Activated naive CD4-positive, alpha-beta T cell treated with anti-CD3 and anti-CD28 coated beads, Interleukin-2, amount 50 U/mL, for 16 hours (primary cell): ENCODE measurements around the gene CCDC154.

Source experiments
- DNase-seq: peaks from one replicate; pipeline ENCODE4 v3.0.0-alpha.2; 2020

CCDC154 gene

DNA sequence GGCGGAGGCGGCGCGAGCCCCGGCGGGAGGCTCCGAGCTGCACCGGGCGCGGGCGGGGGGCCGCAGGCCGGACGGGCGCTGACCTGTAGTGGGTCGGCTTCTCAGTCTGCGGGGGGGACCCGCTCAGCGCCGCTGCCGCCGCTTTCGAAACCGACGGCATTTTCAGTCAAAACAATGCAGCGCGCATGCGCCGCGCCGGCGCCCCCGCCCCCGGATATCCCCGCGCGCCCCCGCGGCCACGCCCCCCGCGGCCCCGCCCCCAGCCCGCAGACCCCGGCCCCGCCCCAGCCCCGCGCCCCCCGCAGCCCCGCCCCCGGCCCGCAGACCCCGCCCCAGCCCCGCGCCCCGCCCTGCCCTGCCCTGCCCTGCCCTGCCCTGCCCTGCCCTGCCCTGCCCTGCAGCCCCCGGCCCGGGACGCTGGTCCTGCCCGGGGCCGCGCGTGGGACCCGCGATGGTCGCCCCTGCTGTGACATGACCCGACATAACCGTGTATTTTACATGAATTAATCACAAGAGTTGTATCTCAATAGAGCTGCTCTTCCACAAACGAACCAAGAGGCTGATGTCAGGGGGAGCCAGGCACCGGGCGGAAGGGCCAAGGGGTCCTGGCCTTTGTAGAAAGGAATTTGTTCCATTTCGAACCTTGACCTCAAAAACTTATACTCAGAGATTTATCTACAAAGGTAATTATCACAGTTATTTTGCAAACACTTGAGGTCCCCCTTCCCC lies 29.7 kb downstream of the CCDC154 start, which contains the start of gene UNKL:
TSS of gene UNKL (minus strand) at position 173 of the 729 bp plus-strand sequence. CDS start at position 160, 13 bp downstream.
- DNase-seq: peak; percentile 83

DNA sequence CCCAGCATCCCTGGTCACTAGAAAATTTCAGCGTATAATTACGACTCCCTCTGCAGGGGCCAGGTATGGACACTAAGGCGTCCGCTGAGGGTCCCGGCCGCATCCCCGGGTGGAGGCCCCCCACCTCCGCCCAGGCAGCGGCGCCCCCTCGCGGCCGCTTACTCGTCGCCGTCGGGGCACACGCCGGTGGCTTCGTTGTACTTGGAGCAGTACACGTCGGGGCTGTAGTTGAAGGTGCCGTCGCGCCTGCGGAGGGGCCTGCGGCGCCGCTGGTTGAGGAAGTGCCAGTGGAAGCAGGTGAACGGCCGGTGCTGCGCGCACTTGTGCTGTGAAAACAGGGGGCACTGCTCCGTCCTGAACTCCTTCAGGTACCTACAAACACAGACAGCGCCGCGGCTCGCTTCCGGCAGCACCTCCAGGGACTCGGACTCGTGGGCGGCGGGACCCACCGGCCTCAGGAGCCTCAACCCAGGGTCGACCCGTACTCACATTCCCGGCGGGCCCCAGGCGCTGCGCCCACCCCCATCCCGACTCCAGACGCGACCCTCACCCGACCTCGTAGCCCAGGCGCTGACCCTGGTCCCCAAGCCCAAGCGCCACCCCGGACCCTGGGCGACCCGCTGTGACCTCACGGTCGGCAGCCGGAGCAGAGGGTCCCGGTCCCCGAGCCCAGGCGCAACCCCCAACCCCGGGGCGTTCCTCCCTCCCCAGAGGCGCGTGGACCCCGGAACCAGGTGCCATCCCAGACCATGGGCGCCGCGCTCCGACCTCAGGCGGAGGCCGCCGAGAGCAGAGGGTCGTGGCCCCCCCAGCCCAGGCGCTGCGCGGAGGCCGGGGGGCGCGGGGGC lies 30.4 kb downstream of the CCDC154 start:
- DNase-seq: peak; percentile 71

DNA sequence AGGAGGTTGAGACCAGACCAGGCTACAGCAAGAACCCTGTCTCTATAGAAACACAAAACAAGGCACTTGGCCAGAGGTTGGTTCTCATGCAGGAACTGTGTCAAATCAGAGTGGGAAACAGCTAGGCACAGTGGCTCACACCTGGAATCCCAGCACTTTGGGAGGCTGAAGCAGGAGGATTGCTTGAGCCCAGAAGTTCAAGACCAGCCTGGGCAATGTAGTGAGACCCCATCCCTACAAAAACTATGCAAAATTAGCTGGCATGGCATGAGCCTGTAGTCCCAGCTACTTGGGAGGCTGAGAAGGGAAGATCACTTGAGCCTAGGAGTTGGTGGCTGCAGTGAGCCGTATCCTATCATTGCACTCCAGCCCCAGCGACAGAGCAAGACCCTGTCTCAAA lies 31.5 kb downstream of the CCDC154 start:
- DNase-seq: no peak

DNA sequence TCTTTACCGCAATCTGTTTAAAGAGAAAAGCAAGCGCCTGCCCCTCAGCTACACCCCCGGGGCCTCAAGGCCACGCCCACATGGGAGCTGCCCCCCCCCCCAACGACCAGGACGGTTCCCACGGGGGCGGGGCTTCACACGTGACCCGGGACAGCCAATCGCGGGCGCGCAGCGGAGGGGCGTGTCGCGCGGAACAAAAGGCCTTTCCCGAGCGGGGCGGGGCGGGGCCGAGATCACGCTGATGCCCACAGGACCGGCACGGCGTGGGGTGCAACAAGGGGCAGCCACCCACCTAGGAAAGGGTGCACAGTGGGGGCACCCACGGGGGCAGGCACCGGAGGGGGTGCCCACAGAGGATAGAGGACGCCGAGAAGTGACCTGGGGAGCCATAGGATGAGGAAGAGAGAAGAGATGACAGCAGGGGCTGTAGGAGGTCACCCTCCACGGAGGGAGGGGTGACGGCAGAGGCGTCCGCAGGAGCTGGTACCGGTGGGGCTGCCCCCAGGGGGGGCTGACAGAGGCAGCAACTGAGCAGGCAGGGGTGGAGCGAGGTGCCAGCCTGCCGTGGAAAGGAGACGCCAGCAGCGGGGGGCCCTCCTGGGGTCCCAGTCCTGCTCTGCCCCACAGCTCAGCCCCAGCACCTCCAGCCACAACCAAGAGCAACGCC lies 36.1 kb downstream of the CCDC154 start:
- DNase-seq: peak; percentile 96

DNA sequence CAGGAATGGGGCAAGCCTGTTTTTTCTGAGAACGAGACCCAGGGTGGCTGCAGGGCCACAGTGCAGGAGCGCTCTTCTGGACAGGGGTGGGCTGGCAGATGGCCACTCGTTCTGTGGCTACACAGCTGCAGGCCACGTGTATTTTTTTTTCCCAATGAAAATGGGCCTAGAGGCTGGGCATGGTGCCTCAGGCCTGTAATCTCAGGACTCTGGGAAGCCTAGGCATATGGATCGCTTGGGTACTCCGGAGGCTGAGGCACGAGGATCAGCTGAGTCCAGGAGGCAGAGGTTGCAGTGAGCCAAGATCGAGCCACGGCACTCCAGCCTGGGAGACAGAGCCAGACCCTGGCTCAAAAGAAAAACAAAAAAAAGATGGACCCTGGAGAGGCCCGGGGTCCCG lies 36.6 kb downstream of the CCDC154 start:
- DNase-seq: no peak

DNA sequence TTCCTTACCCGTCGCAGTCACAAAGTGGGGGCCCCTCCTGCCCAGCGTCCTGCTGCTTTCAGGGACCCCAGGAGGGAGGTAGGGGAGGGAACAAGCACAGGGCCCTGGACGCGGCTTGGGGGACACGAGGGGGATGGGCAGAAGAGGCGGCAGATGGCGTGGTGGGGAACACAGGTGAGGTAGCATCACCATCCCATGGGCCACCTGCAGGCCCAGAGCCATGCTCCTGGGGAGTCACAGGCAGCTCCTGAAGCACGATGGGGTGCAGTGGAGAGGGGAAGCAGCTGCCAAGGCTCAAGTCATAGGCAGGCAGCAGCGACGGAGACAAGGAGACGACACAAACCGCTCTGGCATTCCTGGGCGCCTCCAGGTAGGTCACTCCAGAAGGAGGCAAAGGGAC lies 40.6 kb downstream of the CCDC154 start:
- DNase-seq: no peak

DNA sequence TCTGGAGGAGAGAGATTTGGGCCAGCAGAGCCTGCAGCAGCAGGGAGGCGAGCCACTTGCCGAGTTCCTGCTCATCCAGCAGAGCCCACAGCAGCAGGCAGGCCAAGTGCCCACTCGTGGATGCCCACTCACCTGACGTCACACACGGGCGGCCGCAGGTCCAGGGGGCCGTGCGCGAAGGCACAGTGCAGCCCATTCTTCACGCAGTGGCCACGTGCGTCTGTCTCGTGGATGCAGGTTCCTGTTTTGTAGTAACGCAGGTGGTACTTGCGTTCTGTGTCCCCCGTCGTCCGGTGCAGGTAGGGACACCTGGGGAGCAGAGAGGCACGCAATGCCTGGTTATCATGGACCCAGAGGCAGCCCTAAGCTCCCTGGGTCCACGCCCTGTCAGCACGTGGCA lies 41.3 kb downstream of the CCDC154 start:
- DNase-seq: no peak

DNA sequence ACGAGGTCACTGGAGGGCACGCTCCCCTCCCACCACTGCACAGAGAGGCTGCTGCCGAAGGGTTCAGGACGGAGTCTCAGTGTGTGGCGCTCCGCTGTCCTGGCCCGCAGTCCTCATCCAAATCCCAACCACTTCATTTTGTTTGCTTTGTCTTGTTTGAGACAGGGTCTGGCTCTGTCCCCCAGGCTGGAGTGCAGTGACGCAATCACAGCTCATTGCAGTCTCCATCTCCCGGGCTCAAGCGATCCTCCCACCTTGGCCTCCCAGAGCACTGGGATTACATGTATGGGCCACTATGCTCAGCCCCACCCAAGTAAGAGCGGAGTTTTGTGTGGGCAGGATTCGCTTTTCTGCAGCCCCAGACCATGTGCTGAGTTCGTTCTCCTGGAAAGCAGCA lies 42.6 kb downstream of the CCDC154 start:
- no peak for DNase-seq

DNA sequence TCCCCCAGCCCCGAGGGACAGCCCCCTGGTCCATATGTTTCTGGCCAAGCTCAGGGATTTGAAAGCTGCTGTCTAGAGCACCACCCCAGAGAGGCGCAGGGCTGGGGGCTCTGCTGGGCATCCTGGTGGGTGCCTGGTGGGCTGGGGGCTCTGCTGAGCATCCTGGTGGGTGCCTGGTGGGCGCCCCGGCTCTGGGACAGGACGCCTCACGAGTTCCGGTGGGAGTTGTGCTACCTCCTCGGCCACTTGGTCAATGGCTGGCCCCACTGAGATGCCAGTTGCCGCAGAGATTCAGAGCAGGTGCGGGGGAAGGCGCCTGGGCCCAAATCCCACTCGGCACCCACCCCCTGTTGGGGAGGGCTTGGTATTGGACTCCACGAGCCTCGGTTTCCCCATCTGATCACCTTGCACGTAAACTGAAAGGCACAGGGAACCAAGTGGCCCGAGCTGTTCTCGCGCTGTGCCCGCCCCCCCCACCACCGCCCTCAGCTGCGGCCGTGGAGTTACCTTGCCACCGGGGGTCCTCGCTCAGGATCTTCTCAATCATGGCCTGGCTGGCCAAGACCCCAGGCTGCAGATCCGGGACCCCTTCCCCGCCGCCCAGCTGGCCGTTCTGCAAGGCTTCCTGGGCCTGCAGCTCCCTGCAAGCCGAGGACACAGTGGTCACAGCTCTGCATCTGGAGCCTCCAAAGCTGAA lies 43.1 kb downstream of the CCDC154 start:
- no peak for DNase-seq

DNA sequence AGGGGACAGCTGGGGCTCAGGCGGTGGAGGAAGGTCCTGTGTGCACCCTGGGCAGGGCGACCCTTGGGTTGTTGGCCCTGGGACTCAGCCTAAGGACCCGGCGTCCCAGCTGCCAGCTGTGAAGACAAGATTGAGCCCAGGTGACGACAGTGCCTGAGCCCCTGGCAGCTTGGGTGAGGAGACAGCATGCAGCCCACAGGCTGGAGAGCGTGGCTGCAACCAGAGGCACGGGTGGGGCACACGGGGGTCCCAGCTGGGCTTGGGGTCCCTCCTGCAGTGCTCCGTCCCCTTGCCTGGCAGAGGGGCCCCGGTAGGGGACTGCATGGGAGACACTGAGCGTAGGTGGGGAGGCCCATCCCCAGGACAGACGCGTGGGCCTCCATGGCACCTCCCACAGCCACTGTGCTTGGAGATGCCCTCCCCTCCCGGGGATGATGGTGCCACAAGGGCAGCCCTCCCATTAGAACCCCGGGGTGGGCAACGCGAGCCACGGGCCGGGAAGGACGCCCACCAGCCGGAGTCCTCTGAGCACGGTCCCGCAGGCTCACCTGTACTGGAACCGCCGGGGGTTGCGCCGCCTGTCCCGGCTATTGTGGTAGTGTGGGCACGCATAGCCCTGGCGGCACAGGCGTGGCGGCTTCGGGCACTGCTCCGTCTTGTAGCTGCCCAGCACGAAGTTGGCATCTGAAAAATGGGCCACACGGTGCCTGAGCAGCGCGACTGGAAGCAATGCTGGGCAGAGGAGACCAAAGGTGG lies 45.4 kb downstream of the CCDC154 start:
- no peak for DNase-seq

DNA sequence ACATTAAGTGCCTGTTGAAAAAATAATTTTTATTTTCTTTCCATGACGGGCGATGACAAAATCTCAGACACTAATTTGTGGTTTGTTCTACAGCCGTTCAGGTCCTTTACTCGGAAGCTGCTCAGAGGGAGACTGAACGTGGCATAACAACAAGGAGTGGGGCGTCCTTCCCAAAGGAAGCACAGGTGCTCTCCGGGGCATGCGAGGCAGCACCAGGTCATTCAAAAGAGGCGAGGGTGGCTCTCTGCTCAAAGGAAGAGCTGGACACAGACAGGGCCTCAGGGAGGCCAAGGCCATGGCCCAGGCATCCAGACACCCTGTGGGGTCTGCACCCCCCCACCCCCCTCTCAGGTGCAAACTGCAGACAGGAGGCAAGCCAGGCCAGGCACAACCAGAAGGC lies 46.0 kb downstream of the CCDC154 start:
- no peak for DNase-seq

DNA sequence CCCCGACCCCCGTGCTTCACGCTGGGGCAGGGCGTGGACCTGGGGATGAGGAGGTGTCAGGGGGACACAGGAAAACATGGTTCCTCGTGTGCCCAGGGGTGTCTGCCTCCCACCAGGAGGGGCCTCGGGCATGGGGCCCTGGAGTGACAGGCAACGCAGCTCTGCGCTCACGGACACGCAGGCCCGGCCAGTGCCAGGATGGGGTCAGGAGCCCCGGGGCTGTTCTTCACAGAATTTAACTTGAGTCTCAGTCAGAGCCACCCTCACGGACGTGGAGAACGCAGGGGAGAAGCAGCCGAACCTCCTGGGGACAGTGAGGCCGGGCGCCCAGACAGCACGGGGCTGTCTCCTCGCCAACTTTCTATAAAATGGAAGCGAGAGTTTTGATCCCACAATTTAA lies 46.6 kb downstream of the CCDC154 start:
- no peak for DNase-seq

DNA sequence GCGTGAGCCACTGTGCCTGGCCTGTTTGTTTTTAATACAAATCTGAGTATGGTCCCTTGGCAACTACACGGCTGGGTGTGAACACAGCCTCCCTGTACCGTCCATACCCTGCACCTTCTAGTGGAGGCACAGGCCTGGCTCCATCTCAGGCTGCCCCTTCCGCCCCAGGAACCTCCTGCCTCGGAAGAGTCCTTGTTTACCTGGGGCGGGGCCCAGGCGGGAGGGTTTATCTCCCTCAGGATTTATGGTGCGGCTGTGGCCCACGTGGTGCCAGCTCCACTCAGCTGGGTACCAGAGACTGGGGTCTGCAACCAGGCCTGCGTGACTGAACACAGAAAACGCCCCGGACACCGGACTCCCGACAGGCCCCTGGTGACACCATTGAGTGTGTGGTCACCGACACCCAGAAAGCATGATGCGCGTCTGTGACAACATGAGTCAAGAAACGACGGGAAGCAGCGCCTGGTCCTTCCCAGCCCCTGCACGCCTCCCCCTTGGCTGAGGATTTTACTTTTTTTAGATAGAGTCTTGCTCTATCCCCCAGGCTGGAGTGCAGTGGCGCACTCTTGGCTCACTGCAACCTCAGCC lies 48.8 kb downstream of the CCDC154 start:
- DNase-seq: no peak

DNA sequence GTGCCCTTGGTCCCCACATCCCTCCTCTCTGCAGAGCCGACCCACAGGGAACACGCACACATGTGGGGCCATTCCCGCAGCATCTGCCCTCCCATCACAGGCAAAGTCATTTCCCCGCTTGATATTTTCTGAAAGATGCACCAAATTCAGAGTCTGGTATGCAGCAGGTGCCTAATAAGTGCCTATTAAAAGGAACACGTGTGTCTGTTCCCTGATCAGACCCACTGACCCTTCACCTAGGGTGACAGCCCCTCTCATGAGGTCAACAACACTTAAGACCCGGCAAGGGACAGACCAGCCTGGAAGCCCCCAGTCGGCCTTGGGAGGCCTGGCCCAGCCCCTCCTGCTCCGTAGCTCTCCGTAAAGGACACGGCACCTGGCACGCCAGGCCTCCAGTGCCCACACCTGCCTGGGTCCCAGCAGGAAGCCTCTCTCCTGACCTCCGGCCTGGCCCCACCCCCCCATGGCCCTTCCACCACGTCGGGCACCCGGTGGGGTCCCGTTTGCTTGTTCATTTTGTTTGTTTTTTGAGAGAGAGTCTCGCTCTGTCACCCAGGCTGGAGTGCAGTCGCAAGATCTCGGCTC lies 49.9 kb downstream of the CCDC154 start:
- no peak for DNase-seq

DNA sequence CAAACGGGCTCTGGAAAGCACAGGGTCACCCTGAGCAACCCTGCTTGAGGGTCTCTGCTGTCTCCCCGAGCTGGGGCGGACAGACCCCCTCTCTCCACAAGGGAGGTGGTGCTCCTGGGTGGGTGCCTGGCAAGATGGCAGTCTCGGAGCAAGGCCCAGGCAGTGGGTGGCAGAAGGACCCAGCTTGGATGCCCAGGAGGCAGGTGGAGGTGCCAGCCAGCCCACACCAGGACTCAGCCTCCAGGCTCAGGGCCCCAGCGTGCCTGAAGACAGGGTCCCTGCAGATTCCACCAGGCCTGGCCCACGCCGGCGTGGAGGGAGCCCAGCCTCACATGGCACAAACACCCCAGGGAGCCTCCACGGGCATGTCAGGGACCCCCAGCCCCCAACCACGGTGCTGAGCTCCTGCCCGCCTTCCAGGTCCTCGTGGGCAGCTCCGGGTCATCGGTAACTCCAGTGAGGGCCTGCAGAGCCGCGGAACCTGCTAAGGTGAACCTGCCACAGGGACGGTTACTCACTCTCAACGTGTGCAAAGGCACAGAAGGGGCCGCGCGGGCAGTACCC lies 50.7 kb downstream of the CCDC154 start:
- DNase-seq: no peak

DNA sequence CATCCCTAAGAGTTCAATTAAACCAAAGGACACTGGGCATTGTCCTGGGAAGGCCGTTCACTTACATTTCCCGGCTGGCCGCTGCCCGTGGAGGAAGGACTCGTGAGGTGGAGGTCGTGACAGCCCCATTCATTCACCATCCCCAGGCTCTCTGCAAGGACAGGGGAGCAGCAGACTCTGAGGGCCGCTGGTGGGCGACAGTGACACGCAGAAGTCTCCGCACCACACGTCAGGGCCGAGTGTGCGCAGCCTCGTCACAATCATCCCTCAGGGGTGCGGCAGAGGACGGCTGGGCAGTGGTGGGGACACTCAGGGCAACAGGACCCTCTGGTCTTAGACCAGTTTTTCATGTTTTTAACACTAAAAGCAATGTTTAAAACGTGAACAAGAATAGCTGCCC lies 51.5 kb downstream of the CCDC154 start:
- no peak for DNase-seq

DNA sequence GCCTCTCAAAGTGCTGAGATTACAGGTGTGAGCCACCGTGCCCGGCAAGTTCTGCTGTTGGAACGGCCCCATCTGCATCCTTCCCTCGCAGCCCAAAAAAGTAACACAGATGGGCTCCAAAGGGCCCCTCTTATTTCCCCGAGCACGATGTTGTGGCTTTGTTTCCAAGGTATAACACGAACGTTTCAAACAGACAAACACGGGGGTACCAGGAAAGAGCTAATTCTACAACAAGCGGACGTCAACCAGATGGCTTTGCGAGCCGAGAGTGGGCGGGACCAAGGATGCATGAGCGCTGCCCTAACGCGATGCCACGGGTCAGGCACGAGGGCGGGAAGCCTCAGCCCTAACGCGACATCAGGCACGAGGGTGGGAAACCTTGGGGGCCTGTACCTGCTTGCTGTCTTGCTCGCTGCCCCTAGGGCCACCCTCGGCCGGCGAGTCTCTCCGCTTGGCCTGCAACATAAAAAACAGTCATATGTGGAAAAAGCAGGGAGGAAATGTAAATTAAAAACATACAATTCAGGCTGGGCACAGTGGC lies 54.0 kb downstream of the CCDC154 start:
- DNase-seq: no peak

DNA sequence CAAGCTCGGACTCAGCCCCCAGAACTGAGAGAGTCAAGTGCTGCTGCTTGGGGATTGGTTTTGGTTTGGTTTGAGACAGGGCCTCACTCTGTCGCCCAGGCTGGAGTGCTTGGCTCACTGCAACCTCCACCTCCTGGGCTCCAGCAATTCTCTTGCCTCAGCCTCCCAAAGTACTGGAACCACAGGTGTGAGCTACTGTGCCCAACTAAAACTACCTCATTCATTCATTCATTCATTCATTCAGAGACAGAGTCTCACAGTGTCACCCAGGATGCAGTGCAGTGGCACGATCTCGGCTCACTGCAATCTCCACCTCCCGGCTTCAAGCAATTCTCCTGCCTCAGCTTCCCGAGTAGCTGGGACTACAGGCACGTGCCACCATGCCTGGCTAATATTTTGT lies 54.6 kb downstream of the CCDC154 start:
- DNase-seq: no peak

DNA sequence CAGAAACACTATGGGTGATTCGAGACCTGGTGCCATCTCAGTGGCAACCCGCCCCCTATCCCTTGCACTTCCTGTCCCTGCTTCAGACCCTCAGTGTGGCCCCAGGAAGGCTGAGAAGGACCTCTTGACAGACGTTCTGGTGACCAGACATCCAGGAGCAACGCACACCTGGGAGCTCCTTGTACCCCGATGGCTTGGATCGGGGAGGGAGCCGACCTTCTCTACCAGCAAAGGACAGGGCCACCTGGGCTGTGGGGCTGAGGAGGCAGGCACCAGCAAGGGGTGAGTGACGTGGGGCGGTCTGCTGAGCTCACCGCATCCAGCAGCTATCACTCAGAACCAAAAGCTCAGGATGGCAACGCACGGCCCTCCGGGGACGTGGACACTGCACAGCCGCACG lies 57.0 kb downstream of the CCDC154 start:
- no peak for DNase-seq

DNA sequence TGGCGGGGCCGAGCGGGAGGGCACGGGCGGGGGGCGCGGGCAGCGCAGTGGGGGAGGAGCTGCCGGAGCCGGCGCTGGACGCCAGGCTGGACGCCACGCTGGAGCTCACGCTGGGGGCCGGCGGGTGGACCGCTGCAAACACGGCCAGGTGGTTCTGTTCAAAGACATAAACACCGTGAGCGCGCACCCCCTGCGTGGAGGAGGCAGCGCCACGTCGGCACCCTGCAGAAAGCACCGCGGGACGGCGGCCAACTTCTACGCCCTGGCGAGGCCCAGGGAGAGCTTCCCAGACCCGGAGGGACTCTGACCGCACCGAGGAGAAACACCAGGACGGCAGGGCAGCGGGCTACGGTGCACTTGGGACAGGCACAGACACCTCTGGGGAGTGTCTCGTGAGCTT lies 59.1 kb downstream of the CCDC154 start:
- no peak for DNase-seq
